ENCODE results near the gene TMSB4X.
A peak's percentile ranks its signal among the peaks of the same experiment; 100 is the strongest.
"Not testable (repeated sequence)": the region's sequence is repeated elsewhere in the genome, so short reads cannot be mapped to it uniquely, and the experiment has no call there.

TMSB4X gene

GRCh38 chrX:12976819-12977732 lies 2.2 kb downstream of the TMSB4X start:
- not testable (repeated sequence) for DNase-seq (ENCODE audit: low spot score)

DNA sequence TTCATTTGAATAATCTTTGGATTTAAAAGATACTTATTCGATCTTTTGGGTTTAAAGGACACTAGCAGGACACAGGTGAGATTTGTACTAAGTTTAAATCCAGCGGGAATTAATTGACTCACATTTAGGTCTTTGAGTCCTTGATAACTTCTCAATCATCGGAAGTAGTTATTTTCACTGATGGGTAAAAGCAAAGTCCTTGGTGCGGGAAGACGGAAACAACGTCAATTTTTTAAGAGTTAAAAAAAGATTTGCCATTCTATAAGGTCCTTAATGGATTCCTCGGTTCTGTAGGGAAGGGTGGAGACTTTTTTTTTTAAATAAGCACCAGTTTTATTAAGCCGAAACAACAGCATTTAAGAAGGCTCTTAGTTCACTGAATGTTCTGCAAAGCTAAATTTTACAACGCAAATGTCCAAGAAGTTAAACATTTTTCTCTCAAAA lies 2.9 kb downstream of the TMSB4X start:
- no peak for DNase-seq (ENCODE audit: low spot score)

DNA sequence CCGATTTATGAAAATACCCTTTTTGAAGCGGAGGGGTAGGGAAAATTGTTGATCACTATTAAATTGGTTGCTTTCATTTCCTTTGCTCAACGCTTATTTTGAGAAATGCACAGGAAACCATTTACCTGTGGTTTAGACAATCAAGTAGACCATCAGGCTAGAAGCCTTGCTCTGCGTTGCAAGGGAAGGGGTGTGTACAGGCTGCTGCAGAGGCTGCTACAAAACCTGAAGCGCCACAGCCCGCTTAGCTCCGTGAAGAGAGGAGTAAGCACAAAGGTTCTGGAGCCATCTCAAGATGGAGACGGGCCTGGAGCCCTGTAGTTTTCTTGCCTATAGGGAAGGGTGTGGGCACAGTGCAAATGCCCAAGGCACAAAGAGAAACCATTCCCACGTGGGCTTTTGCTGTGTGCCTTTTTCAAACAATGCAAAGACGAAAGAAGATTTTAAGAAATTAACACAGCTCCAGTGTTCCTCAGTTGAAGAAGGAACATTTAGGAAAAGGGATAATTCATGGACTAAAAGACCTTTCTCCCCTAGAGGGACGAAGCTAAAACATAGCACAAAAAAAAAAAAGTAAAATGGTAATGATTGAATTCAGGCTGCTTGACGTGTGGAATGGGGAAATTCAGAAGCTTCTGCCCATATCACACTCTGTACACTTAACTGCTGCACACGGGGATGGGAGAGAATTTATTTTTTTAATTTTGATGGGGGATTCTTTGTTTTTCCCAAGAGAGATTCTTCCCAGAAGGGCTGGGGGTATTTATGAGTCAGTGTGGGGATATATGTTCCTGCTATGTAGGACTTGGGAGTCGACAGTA lies 3.5 kb downstream of the TMSB4X start:
- no peak for DNase-seq (ENCODE audit: low spot score)

DNA sequence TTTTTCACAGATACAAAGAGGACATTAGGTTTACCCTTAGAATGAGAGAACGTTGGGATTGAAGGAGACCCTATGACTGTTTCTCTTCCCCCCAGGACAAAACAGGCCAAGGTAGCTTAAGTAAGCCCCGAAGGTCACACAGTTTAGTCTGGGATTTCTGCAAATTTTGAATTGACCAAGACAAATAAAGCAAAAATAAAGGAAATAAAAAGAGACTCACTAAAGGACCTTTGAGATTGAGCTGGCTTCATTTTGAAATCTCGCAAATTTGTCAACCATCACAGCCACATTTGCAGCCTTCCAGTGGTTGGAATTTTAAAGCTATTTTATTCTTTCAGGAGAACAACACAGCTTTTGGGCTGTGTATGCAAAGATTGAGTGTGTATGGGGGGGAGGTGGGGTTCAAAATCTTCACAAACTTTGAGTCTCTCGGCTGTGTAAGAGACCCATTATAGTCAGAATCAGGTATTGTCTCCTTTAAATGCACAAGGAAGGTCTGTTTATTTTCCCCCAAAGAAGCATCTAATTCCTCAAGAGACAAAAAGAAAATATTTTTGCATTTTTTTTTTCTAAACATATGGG lies 4.2 kb downstream of the TMSB4X start:
- no peak for DNase-seq (ENCODE audit: low spot score)

GRCh38 chrX:12979616-12980015 lies 4.7 kb downstream of the TMSB4X start:
- DNase-seq (ENCODE audit: low spot score) = no peak

DNA sequence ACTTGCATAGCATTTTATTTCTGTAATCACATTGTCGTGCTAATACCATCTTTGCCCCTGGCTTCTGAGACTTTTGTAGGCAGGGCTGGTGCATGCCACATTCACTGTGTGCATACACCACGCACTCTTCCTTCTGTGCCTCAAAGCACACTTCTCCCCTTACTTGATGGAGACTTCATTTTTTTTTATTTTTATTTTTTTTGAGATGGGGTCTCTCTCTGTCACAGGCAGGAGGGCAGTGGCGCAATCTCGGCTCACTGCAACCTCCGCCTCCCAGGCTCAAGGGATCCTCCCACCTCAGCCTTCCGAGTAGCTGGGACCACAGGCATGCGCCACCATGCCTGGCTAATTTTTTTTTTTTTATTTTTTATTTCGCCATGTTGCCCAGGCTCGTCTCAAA lies 5.1 kb downstream of the TMSB4X start:
- not testable (repeated sequence) for DNase-seq (ENCODE audit: low spot score)

DNA sequence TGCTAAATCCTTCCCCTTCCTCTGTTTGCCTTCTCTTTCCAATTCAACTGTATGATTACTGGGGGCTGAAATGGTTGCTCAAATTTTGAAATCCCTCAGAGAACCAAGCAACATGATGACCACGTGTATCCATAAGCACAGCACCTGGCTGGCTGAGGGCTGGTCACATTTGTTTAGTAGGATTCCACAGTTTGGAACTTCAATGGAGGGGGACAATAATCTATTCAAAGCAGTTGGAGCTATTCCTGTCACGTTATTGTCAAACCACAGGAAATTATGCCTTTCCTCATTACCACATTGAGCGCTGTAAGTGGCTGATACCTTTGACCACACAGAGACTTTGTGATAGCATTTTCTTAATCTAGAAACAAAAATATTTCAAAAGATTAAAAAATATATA lies 7.0 kb downstream of the TMSB4X start:
- DNase-seq (ENCODE audit: low spot score) = no peak

- DNase-seq (ENCODE audit: low spot score) = no peak
These were observed 9.9 kb downstream of the TMSB4X start for GRCh38 chrX:12984603-12985319.

GRCh38 chrX:12985331-12985730 lies 10.4 kb downstream of the TMSB4X start:
- DNase-seq (ENCODE audit: low spot score) = no peak

GRCh38 chrX:12986164-12986779 lies 11.4 kb downstream of the TMSB4X start:
- DNase-seq (ENCODE audit: low spot score) = no peak

DNA sequence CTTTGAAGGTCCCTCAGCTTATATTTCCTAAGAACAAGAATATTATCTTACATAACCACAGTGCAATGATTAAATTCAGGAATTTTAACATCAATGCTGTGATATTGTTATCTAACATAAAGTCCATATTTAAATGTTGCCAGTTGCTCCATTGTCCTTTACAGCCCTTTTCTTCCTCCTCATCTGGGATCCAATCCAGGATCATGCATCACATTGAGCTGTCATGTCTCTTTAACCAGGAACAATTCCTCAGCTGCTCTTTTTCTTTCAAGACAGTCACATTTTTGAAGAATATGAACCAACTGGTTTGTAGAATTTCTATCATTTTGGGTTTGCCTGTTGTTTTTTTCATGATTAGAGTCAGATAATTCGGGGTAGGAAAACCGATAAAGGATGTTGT lies 12.0 kb downstream of the TMSB4X start:
- DNase-seq (ENCODE audit: low spot score) = no peak

DNA sequence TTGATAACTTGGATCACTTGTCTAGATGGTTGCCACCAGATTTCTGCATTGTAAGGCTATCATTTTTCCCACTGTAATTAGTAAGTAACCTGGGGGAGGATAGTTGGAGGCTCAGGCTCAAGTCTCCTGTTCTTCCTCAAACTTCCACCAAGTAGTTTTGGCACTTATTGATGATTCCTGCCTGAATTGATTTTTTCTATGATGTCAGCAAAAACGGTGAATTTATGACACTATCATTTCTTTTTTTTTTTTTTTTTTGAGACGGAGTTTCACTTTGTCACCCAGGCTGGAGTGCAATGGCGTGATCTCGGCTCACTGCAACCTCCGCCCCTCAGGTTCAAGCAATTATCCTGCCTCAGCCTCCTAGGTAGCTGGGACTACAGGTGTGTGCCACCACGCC lies 12.4 kb downstream of the TMSB4X start:
- DNase-seq (ENCODE audit: low spot score) = no peak

- DNase-seq (ENCODE audit: low spot score) = no peak
These were observed 13.1 kb downstream of the TMSB4X start for GRCh38 chrX:12987900-12988594.

DNA sequence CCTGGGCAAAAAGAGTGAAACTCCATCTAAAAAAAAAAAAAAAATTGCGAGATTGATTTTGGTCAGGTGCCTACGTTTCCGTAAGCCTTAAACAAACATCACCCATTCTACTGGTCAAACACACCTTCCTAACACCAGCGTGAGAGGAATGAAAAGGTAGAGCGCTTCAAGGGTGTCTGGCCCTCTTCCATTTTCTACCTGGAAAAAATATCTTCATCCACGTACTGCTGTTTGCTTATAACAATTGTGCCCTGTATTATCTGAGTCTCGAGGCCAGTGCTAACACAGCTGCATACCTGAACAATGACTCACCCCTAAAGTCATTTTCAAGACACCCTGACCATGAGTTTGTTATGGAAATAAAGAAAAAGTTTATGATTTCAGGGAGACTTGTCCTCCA lies 13.9 kb downstream of the TMSB4X start:
- peak; percentile 46 for DNase-seq (ENCODE audit: low spot score)

DNA sequence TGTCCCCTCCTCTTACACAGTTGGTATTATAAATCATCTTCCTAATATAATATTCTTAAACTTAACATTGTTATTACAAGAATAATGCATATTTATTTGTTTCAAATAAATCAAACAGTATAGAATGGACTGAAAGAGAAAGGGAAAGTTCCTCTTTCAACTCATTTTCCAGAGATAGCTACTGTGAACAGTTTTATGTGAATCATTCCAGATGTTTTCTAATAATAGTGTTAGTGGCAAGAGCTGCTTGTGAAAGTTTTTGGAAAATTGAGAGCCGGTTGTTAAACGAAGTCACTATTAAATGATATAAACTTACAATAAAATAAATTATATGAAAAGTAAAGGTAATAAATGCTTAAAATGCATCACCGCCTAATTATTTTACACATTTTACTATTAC lies 14.6 kb downstream of the TMSB4X start:
- DNase-seq (ENCODE audit: low spot score) = no peak

GRCh38 chrX:12991575-12991974 lies 16.7 kb downstream of the TMSB4X start:
- no peak for DNase-seq (ENCODE audit: low spot score)

- no peak for DNase-seq (ENCODE audit: low spot score)
These were observed 17.7 kb downstream of the TMSB4X start for GRCh38 chrX:12992544-12993118.

DNA sequence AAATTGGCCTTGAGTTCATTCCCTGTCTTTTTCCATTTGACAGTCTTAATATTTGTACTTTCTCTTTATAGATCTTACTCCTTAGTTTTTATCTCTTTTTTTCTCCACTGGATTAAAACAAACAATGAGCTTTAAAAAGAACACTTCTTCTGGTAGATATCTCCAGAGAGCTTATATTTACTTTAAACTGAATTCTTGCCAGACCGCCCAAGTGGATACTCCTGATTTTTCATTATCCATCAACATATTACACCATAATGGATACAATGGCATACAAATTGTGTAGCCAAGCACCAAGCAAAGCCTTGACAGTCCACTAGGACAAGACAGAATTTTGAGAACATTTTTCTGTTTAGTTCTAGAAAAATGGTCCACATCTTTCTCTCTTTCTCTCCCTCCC lies 18.9 kb downstream of the TMSB4X start:
- DNase-seq (ENCODE audit: low spot score) = no peak

DNA sequence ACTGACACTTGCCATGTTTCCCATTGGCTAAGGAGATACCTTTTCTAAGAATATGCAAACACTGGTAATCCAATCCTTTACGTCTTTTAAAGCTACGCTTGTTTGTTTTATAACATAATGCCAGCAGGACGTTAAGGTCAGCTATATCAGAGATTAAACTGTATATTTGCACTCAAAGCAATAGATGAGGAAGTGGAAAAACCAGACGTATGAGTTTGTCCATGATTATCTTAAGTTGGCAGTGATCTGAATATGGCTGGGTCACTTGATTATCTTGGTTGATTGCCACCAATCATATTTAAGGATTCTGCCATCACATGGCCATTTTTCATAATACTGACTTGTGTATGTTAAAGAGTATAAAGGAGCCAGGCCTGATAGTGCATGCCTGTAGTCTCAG lies 19.4 kb downstream of the TMSB4X start:
- no peak for DNase-seq (ENCODE audit: low spot score)

DNA sequence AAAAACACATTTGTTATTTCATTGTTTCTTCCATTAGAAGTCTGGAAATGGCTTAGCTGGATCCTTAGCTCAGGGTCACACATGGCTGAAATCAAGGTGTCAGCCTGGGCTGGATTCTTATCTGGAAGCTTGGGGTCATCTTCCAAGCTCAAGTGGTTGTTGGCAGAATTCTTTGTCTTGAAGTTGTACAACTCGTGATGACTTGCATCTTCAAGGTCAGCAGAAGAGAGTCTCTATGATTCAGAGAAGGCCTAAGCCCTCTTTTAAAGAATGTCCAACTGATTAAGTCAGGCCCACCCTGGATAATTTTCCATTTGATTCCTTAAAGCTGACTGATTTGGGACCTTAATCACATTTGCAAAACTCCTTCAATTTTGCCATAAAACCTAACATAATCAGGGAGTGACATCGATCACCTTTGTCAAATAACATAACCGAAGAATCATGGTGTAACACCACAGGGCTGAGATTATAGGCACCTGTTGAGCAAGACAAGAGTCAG lies 22.1 kb downstream of the TMSB4X start:
- DNase-seq (ENCODE audit: low spot score) = no peak

Measured in RKO (cell line).